GM10266 (cell line): Measurements from ENCODE around the gene WNT4.

Source experiments
- DNase-seq: peaks from one replicate; pipeline ENCODE4 v3.0.0; 2012; ENCODE audit errors: extremely low spot score
- TF ChIP-seq, protein P1 (sequence below): IDR thresholded peaks from 2 replicates; pipeline ENCODE4 v1.5.1; 2012; ENCODE audit warnings: mild to moderate bottlenecking, low read depth; ENCODE audit not compliant: control insufficient read depth, insufficient read depth; ENCODE audit errors: missing control alignments

Gene WNT4

DNA sequence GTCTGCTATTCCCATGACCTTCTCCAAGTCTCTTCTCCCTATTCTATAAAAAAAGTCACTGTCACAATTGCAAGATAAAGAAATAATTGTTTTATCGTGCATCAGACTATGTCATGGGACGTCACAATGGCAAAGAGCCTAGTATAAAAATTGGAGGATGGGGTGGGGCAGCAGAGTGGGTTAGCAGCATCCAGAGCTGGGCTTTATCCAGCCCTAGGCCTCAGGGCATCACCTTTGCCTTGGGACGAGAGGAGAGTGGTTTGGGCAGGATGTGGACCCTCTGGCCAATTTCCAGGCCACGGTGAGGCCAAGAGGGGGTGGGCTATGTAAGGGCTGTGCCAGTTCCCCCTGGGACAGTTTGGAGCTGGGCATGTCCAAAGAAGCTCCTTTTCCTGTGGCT is 25.7 kb downstream of the WNT4 start:
- no peak for DNase-seq
- TF ChIP-seq, protein P1, sequence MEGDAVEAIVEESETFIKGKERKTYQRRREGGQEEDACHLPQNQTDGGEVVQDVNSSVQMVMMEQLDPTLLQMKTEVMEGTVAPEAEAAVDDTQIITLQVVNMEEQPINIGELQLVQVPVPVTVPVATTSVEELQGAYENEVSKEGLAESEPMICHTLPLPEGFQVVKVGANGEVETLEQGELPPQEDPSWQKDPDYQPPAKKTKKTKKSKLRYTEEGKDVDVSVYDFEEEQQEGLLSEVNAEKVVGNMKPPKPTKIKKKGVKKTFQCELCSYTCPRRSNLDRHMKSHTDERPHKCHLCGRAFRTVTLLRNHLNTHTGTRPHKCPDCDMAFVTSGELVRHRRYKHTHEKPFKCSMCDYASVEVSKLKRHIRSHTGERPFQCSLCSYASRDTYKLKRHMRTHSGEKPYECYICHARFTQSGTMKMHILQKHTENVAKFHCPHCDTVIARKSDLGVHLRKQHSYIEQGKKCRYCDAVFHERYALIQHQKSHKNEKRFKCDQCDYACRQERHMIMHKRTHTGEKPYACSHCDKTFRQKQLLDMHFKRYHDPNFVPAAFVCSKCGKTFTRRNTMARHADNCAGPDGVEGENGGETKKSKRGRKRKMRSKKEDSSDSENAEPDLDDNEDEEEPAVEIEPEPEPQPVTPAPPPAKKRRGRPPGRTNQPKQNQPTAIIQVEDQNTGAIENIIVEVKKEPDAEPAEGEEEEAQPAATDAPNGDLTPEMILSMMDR, result no peak

DNA sequence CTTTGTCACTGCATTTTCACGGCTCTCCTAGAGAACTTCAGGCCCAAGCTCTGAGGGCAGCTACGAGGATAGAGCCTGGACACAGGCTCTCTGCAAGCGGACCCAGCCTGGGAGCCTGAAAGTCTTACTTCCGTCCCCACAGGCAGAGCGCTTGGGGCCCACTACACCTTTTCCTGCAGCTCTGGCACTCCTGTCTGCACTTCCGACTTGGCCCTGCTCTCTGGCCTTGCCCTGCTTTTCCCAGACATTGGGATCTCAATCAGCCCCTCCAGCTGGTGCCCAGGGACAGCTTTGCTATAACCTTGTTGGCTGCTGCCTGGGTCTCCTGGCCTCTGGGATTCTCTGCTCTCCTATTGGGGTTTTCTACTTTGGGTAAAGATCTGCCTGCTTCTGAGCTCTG is 27.6 kb downstream of the WNT4 start:
- TF ChIP-seq, protein P1, result no peak
- DNase-seq, result no peak

DNA sequence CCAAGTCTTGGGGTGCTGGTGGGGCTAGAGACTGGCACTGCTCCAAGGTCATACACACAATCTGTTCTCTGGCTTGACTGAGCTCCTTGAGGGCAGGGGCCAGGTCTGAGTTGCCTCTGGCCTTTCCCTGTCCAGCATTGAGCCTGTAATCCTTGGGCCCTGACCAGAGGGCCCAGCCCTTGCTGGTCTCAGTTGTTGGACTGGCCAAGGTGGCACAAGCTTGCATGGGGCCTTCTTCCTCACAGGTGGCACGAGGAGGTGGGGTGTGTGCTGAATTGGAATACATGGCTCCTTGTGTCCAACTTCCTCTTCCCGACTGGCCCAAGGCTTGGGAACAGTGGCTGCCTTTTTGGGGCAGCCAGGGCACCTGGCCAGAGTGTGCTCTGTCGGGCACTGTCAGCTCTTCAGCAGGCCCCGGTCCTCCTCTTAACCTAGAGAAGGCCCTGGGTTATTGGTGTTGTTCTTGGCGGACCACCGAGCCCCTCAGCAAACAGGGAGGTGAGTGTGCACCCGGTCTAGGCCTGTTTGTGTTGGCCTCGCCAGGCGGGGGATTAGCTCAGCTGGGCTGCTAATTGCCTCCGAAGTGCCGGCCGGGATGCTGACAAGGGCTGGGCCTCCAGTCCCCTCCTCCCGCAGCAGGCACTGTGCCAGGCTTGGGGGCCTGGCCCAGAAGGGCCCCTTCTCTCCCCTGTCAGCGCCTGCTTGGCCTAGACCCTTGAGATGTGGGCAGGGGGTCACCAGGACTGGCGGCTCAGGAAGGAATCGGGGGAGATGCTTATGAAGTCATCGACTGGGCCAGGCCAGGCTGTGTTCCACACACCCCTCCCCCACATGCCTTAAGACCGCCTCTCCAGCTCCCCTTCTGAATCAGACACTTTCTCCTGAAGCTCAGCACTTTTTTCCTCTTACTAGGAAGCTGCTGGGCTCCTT is 28.5 kb downstream of the WNT4 start:
- TF ChIP-seq, protein P1, result no peak
- DNase-seq, result no peak

DNA sequence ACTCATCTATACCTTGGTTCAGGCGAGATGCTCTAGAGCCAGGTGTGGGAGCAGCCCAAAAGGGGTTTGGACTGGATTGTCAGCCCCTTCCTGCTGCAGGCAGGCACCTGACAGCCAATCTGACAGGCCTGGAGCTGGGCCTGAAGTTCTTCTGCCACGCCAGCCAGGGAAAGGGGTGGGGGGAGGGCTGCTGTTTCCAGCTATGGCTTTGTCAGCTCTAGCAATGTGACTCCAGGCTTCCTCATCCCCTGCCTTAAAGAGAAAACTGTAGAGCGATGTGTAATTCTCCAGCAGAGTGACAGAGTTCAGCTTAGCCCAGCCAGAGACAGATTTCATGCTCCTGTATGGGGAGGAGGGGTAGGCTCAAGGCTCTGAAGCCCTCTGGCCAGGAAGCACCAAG is 30.3 kb downstream of the WNT4 start:
- no peak for DNase-seq
- TF ChIP-seq, protein P1, result no peak

DNA sequence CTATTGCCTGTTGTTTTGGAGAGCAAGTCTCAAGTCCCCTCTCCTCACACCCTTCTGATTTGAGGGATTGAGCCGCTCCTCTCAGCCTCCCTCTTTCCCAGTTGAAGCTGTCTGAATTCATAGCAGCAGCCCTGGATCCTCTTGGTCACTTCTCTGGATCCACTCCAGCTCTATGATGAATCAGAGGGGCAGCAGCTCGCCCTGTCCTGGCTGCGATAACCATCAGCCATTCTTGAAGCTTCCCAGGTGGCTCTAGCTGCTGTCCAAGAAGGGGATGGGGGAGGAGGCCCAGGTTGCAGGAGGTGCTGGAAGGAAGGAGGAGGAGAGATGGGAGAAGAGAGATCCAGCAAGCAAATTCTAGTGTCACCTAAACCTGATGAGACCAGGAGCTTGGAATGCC is 31.3 kb downstream of the WNT4 start:
- TF ChIP-seq, protein P1, result no peak
- DNase-seq, result no peak

DNA sequence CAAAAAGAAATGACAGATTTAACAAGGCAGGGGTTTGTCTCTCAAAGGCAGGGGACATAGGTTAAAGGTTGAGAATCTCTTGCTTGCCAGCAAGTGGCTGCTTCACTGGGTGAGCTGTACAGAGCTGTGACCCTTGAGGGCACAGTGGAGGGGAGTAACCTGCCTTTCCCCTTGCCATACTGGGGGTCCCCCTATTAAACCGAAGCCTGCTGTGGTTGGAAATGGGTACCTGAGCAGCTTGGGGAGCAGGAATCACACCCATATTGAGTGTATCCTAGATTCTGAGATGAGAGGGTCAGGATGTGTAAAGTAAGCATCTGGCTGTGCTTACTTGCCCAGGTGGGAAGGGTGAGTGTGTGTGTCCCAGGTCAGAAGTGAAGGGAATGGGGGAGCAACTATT is 31.8 kb downstream of the WNT4 start:
- TF ChIP-seq, protein P1, result no peak
- no peak for DNase-seq

DNA sequence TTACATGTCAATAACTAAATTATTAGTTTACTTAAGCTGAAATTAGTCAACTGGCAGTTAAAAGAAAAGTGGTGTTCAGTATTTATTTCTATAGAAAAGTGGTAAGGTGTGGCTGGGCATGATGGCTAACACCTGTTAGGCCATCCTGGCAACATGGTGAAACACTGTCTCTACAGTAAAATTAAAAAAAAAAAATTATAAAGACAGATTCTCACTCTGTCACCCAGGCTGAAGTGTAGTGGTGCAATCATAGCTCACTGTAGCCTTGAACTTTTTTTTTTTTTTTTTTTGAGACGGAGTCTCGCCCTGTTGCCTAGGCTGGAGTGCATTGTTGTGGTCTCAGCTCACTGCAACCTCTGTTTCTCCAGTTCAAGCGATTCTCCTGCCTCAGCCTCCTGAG is 32.9 kb downstream of the WNT4 start:
- TF ChIP-seq, protein P1, result no peak
- DNase-seq, result no peak
